Astrocyte (in vitro differentiated cells and primary cell): ENCODE measurements around the gene ME1.

ENCODE experiments used
- CTCF ChIP-seq: IDR thresholded peaks from 2 replicates; pipeline ENCODE4 v1.5.1; 2011; ENCODE audit warnings: low read depth, mild to moderate bottlenecking, inconsistent platforms, low read length, moderate library complexity; ENCODE audit not compliant: insufficient read depth
- EZH2 ChIP-seq: IDR thresholded peaks from 2 replicates; pipeline ENCODE4 v1.6.1; 2012; ENCODE audit warnings: mild to moderate bottlenecking, low read length, inconsistent platforms; ENCODE audit not compliant: insufficient read depth

- TF ChIP-seq CTCF, result no peak
- no peak for TF ChIP-seq EZH2
These were observed 31.7 kb upstream of the ME1 start for GRCh38 chr6:83462524-83462923.
